Astrocyte of the cerebellum (primary cell): ENCODE data around the gene FLT4.

Experiments used
- DNase-seq: peaks from one replicate; pipeline ENCODE4 v3.0.0-alpha.2; 2011; ENCODE audit warnings: low read depth
- H3K4me3 ChIP-seq: 2 replicates; pipeline ENCODE4 v1.5.1; 2011; ENCODE audit warnings: mild to moderate bottlenecking, low read depth, low read length, moderate library complexity
- in situ Hi-C: cut with HindIII; loops from 2 replicates; pipeline ENCODE4 v1.10.0; 2017; ENCODE audit warnings: low sequenced_read_pairs
- TF ChIP-seq, protein P1 (sequence below): IDR thresholded peaks from 2 replicates; pipeline ENCODE4 v1.5.1; 2012; ENCODE audit warnings: low read length, low read depth, moderate library complexity, mild to moderate bottlenecking; ENCODE audit errors: missing control alignments

The FLT4 gene

DNA sequence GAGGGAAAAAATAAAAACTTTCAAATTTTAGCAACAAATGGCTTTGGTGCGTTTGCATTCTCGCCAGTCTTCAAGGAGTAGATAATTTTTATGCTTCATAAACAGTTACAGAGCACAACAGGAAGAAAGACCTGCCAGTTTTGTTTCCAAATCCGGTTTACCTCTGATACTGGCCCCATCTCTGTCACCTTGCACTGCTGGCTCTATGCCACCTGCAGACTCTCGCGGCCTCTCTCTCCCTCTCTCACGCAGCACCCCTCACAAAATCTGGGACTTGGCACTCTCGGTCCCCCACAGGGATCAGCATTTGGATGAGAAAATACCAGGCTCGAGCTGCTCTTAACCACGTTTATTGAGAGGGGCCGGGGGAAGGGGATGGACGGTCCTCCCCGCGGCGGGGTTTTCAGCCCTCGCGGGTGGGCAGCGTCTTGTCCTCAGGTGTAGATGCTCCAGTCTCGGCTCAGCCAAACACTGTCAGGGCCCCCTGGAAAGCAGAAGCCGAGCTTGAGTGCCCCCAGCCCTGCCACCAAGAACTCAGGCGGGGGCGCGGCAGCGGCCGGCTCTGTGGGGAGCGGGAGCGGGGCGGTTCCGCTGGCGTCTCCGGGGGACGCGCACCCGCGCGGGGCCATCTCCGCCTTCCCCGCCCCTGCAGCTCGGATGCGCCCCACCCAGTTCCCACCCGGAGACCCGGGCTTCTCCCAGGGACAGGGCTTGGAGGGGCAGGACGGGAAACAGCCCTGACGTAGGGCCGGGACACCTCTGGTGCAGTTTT lies 59.4 kb downstream of the FLT4 start:
- H3K4me3 ChIP-seq = peak overlapping the region; percentile 12
- DNase-seq = no peak
- in situ Hi-C loops = no loop called here
- TF ChIP-seq, protein P1, sequence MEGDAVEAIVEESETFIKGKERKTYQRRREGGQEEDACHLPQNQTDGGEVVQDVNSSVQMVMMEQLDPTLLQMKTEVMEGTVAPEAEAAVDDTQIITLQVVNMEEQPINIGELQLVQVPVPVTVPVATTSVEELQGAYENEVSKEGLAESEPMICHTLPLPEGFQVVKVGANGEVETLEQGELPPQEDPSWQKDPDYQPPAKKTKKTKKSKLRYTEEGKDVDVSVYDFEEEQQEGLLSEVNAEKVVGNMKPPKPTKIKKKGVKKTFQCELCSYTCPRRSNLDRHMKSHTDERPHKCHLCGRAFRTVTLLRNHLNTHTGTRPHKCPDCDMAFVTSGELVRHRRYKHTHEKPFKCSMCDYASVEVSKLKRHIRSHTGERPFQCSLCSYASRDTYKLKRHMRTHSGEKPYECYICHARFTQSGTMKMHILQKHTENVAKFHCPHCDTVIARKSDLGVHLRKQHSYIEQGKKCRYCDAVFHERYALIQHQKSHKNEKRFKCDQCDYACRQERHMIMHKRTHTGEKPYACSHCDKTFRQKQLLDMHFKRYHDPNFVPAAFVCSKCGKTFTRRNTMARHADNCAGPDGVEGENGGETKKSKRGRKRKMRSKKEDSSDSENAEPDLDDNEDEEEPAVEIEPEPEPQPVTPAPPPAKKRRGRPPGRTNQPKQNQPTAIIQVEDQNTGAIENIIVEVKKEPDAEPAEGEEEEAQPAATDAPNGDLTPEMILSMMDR = no peak

DNA sequence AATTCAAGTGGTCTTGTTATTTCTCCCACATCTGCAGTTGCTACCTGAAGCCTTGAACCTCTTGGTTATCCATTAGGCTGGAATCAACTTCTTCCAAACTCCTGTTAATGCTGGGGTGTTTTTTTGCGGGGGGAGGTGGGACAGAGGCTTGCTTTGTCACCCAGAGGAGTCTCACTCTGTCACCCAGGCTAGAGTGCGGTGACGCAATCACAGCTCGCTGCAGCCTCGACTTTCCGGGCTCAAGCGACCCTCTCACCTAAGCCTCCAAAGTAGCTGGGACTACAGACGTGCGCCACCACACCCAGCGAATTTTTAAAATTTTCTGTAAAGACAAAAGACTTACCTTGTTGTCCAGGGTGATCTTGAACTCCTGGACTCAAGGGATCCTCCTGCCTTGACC lies 62.5 kb downstream of the FLT4 start:
- no peak overlapping the region for H3K4me3 ChIP-seq
- in situ Hi-C loops = no loop called here
- no peak for DNase-seq
- TF ChIP-seq, protein P1 = no peak

DNA sequence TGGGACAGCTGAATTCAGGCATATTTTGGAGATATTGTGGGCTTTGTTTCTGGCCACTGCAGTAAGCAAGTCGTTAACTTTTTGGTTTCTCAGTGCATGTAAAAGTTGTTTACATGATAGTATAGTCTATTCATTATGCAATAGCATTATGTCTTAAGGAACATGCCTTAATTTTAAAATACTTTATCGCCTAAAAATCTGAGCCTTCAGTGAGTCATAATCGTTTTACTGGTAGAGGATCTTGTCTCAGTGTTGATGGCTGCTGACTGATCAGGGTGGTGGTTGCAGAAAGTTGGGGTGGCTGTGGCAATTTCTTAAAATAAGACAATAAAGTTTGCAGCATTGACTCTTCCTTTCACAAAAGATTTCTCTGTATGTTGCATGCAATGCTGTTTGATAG lies 63.2 kb downstream of the FLT4 start:
- no peak for DNase-seq
- TF ChIP-seq, protein P1 = no peak
- in situ Hi-C loops = no loop called here
- no peak overlapping the region for H3K4me3 ChIP-seq

DNA sequence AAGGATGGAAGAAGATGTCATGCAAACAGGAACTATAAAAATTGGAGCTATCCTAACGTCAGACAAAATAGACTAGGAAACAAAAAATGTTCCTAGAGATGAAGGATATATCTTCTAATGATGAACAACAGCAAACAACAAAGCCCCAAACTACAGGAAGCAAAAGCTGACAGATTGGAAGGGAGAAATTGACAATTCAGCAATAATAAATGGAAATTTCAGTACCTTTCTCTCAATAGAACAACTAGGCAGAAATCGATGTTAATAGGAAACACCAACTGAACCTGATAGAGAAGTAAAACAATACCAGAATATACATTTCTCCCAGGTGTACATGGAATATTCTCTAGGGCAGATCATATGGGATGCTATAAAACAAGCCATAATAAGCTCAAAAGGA lies 65.7 kb downstream of the FLT4 start:
- TF ChIP-seq, protein P1 = no peak
- no peak for DNase-seq
- in situ Hi-C loops = loop anchor here (5.0 kb wide), 1 partner anchor 36 kb away; no protein-coding TSS in a partner anchor
- no peak overlapping the region for H3K4me3 ChIP-seq

DNA sequence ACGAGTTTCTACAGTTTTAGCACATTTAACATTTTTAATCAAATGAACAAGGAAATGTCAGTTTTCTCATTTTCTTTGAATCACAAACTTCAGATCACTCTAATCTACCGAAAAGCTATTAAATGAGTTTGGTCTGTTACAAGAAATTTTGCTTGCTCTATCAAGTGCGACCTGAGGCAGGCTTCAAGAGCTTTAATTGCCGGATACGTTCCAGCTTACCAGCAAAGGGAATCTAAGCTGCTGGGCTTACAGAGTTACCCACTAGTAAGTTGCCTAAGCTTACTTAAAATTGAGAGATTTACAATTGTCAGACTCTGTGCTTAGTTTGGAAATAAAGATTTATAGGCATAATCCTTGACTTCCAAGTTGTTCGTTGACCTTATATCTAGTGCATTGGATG lies 68.7 kb downstream of the FLT4 start:
- no peak overlapping the region for H3K4me3 ChIP-seq
- TF ChIP-seq, protein P1 = no peak
- in situ Hi-C loops = loop anchor here (5.0 kb wide), 1 partner anchor 33 kb away; no protein-coding TSS in a partner anchor
- no peak for DNase-seq

DNA sequence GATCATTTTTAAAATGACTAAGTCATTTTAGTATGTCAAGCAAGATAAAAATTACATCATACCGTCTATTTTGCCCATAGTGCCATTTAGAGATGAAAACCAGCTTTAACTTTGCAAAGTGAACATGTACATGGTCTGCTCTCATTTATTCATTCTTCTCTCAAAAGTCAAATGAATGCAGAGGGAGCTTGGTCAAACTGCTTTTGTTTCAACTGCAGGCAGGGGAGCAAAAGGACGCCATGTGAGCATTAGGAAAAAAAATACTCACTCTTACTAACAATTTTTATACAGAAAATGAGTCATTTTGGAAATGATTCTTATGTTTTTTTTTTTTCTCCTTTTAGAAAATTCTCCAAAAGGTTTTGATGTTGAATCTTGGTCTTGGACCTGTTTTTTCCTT lies 73.8 kb downstream of the FLT4 start:
- TF ChIP-seq, protein P1 = no peak
- in situ Hi-C loops = no loop called here
- DNase-seq = no peak
- no peak overlapping the region for H3K4me3 ChIP-seq
